Osteocyte (in vitro differentiated cells): ENCODE results near the gene PANX1. TPM values are rescaled to one million over a fixed set of nuclear protein-coding genes. Genes with fewer than 3 reads are reported as not detected.

Experiments used
- DNase-seq: peaks from one replicate; pipeline ENCODE4 v3.0.0; 2021; ENCODE audit warnings: mixed read lengths; ENCODE audit not compliant: unreplicated experiment; ENCODE audit errors: extremely low spot score
- H3K27ac Mint-ChIP-seq: one replicate; pipeline ENCODE4 v1.8.0; 2021; ENCODE audit warnings: mild to moderate bottlenecking, mixed read lengths; ENCODE audit not compliant: unreplicated experiment
- H3K27me3 Mint-ChIP-seq: one replicate; pipeline ENCODE4 v1.8.0; 2021; ENCODE audit warnings: mixed read lengths; ENCODE audit not compliant: unreplicated experiment
- H3K36me3 Mint-ChIP-seq: one replicate; pipeline ENCODE4 v1.8.0; 2021; ENCODE audit warnings: mixed read lengths; ENCODE audit not compliant: unreplicated experiment
- H3K4me1 Mint-ChIP-seq: one replicate; pipeline ENCODE4 v1.8.0; 2021; ENCODE audit warnings: mixed read lengths; ENCODE audit not compliant: unreplicated experiment
- H3K4me3 Mint-ChIP-seq: one replicate; pipeline ENCODE4 v1.8.0; 2021; ENCODE audit warnings: mild to moderate bottlenecking, moderate library complexity, mixed read lengths; ENCODE audit not compliant: unreplicated experiment
- H3K9me3 Mint-ChIP-seq: one replicate; pipeline ENCODE4 v1.8.0; 2021; ENCODE audit warnings: mixed read lengths; ENCODE audit not compliant: unreplicated experiment
- total RNA-seq: library from RNA; stranded (reverse); gene quantifications from 2 replicates; pipeline ENCODE4 v1.2.1, GENCODE V29; 2021
- TF ChIP-seq, protein P1 (sequence below): fragments of 200-600 bp; sonication (generic); IDR thresholded peaks from 2 replicates; pipeline ENCODE4 v1.5.0; 2021; ENCODE audit warnings: antibody characterized with exemption, mild to moderate bottlenecking, moderate library complexity

The PANX1 gene
- total RNA-seq, 1 donor from 2014 or later, result 24.9 TPM

DNA sequence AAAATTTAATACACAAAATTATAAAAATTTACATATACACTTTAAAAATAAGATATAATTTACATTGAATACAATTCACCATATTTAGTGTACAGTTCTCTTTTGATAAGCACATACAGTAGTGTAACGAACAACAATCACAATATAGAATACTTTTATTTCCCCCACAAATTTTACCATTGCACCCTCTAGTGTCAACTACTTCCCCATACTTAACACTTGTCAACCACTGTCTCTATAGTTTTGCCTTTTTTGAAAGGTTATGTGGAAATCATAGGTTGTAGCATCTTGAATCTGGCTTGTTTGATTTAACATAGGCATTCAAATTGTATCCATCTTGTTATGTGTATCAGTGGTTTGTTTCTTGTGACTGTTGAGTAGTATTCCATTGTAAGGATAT lies 21.3 kb upstream of the PANX1 start:
- TF ChIP-seq, protein P1, sequence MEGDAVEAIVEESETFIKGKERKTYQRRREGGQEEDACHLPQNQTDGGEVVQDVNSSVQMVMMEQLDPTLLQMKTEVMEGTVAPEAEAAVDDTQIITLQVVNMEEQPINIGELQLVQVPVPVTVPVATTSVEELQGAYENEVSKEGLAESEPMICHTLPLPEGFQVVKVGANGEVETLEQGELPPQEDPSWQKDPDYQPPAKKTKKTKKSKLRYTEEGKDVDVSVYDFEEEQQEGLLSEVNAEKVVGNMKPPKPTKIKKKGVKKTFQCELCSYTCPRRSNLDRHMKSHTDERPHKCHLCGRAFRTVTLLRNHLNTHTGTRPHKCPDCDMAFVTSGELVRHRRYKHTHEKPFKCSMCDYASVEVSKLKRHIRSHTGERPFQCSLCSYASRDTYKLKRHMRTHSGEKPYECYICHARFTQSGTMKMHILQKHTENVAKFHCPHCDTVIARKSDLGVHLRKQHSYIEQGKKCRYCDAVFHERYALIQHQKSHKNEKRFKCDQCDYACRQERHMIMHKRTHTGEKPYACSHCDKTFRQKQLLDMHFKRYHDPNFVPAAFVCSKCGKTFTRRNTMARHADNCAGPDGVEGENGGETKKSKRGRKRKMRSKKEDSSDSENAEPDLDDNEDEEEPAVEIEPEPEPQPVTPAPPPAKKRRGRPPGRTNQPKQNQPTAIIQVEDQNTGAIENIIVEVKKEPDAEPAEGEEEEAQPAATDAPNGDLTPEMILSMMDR, result peak; percentile 27
- no peaks in the 10 kb centered on the region for H3K4me1 Mint-ChIP-seq
- H3K4me3 Mint-ChIP-seq, result no peak overlapping the region
- H3K27me3 Mint-ChIP-seq, result peaks cover 17% of the 10 kb centered on the region
- no peaks in the 10 kb centered on the region for H3K9me3 Mint-ChIP-seq
- DNase-seq, result no peak
- H3K36me3 Mint-ChIP-seq, result no peaks in the 10 kb centered on the region
- H3K27ac Mint-ChIP-seq, result no peak overlapping the region

- DNase-seq, result no peak
- no peak overlapping the region for H3K4me3 Mint-ChIP-seq
- no peaks in the 10 kb centered on the region for H3K4me1 Mint-ChIP-seq
- no peaks in the 10 kb centered on the region for H3K9me3 Mint-ChIP-seq
- H3K27ac Mint-ChIP-seq, result no peak overlapping the region
- peaks cover 21% of the 10 kb centered on the region for H3K27me3 Mint-ChIP-seq
- no peaks in the 10 kb centered on the region for H3K36me3 Mint-ChIP-seq
- TF ChIP-seq, protein P1, result no peak
These were observed 17.4 kb upstream of the PANX1 start for GRCh38 chr11:94111241-94111640.

GRCh38 chr11:94111660-94112059 lies 17.0 kb upstream of the PANX1 start:
- H3K4me1 Mint-ChIP-seq, result no peaks in the 10 kb centered on the region
- no peak overlapping the region for H3K27ac Mint-ChIP-seq
- DNase-seq, result no peak
- TF ChIP-seq, protein P1, result no peak
- no peaks in the 10 kb centered on the region for H3K9me3 Mint-ChIP-seq
- H3K27me3 Mint-ChIP-seq, result peaks cover 21% of the 10 kb centered on the region
- H3K36me3 Mint-ChIP-seq, result no peaks in the 10 kb centered on the region
- no peak overlapping the region for H3K4me3 Mint-ChIP-seq

DNA sequence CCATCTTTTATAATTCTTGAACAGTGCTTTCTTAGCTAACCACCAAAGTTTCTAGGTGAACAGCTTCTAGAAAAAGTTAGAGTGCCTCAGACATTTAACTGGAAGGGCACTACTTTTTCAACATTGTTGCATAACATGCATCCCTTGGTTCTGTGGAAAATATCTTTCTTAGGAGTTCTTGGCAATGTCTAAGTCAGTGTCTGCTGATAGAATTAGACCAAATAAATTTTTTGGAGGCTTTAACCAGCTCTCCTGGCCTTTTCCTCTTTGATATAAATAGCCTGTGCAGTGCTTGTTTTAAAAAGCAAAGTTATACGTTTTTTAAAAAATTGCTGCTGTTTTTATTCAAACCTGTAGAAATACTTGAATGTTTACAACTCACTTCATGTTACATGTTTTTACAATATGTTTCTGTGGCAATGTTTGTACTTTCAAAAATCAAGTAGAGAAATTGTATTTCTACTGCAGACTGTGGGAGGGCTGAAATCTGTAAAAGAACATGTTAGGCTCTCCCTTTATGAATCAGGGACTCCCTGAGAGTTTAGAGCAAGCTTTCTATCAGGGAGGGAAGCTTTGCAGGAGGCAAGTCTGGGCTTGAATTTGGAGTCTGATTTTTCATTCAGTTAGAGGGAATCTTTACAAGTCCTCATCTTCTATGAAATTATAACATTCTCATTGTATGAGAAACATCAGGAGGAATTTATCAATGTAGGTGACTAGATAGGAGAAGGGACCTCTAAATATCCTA lies 16.3 kb upstream of the PANX1 start:
- Mint-ChIP-seq H3K4me3 (no peak overlapping the region), H3K9me3 (no peaks in the 10 kb centered on the region), H3K36me3 (no peaks in the 10 kb centered on the region), H3K4me1 (no peaks in the 10 kb centered on the region), H3K27ac (no peak overlapping the region), H3K27me3 (peaks cover 21% of the 10 kb centered on the region)
- TF ChIP-seq, protein P1, result no peak
- DNase-seq, result no peak

- DNase-seq, result no peak
- Mint-ChIP-seq H3K27ac (no peak overlapping the region), H3K27me3 (peaks cover 4% of the 10 kb centered on the region), H3K4me3 (no peak overlapping the region), H3K36me3 (no peaks in the 10 kb centered on the region), H3K9me3 (no peaks in the 10 kb centered on the region), H3K4me1 (no peaks in the 10 kb centered on the region)
- TF ChIP-seq, protein P1, result no peak
These were observed 11.5 kb upstream of the PANX1 start for GRCh38 chr11:94117197-94117574.
